ENCODE measurements around the gene ZNF143.

ZNF143 gene

GRCh38 chr11:9576701-9577381, 116.0 kb downstream of the ZNF143 start:
- DNase-seq = no peak

- no peak for DNase-seq
Observed at GRCh38 chr11:9577556-9577955, 116.7 kb downstream of the ZNF143 start.

All from amniotic stem cell (primary cell).